ENCODE data around the gene NTM. TPM values are rescaled to one million over a fixed set of nuclear protein-coding genes. Genes with fewer than 3 reads are reported as not detected.

Gene NTM
- total and polyA plus RNA-seq, 4 experiments from 2014 or later, result not detected

- POLR2A ChIA-PET (ENCODE audit: partially characterized antibody), result no interaction called here
- Mint-ChIP-seq H3K4me3 (no peak overlapping the region), H3K4me1 (no peaks in the 10 kb centered on the region), H3K27ac (no peak overlapping the region), H3K9me3 (peaks cover 0 to 7% (median 0%) of the 10 kb centered on the region in 8 donors), H3K27me3 (no peaks in the 10 kb centered on the region), H3K36me3 (no peaks in the 10 kb centered on the region)
- CTCF ChIA-PET (ENCODE audit: partially characterized antibody), result no interaction called here
- H3K27ac ChIP-seq (ENCODE audit: low read depth, low read length), result no peak overlapping the region
- intact Hi-C loops (cut with micrococcal nuclease), result no loop called here
- H3K27me3 ChIP-seq (ENCODE audit: insufficient read depth, low read length), result no peaks in the 10 kb centered on the region
- H3K4me3 ChIP-seq (ENCODE audit: low read length in 2 of 2), result no peak overlapping the region
- peaks cover 0 to 3% of the 10 kb centered on the region in 2 donors for H3K9me3 ChIP-seq (ENCODE audit: control insufficient read depth in 1 of 2, low read length in 2 of 2)
- H3K4me1 ChIP-seq (ENCODE audit: insufficient read depth, low read length), result no peaks in the 10 kb centered on the region
- H3K36me3 ChIP-seq (ENCODE audit: insufficient read depth, low read length), result no peaks in the 10 kb centered on the region
- DNase-seq, result no peak
These were observed 702.4 kb downstream of the NTM start for GRCh38 chr11:132072858-132073211.

- Mint-ChIP-seq H3K4me1 (no peaks in the 10 kb centered on the region), H3K9me3 (peaks cover 0 to 7% (median 0%) of the 10 kb centered on the region in 8 donors), H3K4me3 (no peak overlapping the region), H3K27me3 (no peaks in the 10 kb centered on the region), H3K27ac (no peak overlapping the region), H3K36me3 (no peaks in the 10 kb centered on the region)
- no peaks in the 10 kb centered on the region for H3K4me1 ChIP-seq (ENCODE audit: insufficient read depth, low read length)
- no peak overlapping the region for H3K27ac ChIP-seq (ENCODE audit: low read depth, low read length)
- H3K36me3 ChIP-seq (ENCODE audit: insufficient read depth, low read length), result no peaks in the 10 kb centered on the region
- H3K9me3 ChIP-seq (ENCODE audit: control insufficient read depth in 1 of 2, low read length in 2 of 2), result peaks cover 0 to 3% of the 10 kb centered on the region in 2 donors
- no peak for DNase-seq
- no peaks in the 10 kb centered on the region for H3K27me3 ChIP-seq (ENCODE audit: insufficient read depth, low read length)
- intact Hi-C loops (cut with micrococcal nuclease), result no loop called here
- ChIA-PET POLR2A (ENCODE audit: partially characterized antibody) (no interaction called here), CTCF (ENCODE audit: partially characterized antibody) (no interaction called here)
- no peak overlapping the region for H3K4me3 ChIP-seq (ENCODE audit: low read length in 2 of 2)
These were observed 703.4 kb downstream of the NTM start for GRCh38 chr11:132073787-132074186.

GRCh38 chr11:132075447-132075846 is 705.0 kb downstream of the NTM start:
- Histone ChIP-seq H3K27me3 (ENCODE audit: insufficient read depth, low read length) (no peaks in the 10 kb centered on the region), H3K27ac (ENCODE audit: low read depth, low read length) (no peak overlapping the region), H3K36me3 (ENCODE audit: insufficient read depth, low read length) (no peaks in the 10 kb centered on the region), H3K4me3 (ENCODE audit: low read length in 2 of 2) (no peak overlapping the region), H3K4me1 (ENCODE audit: insufficient read depth, low read length) (no peaks in the 10 kb centered on the region), H3K9me3 (ENCODE audit: control insufficient read depth in 1 of 2, low read length in 2 of 2) (no peaks in the 10 kb centered on the region)
- intact Hi-C loops (cut with micrococcal nuclease), result no loop called here
- H3K27me3 Mint-ChIP-seq, result no peaks in the 10 kb centered on the region
- ChIA-PET CTCF (ENCODE audit: partially characterized antibody) (no interaction called here), POLR2A (ENCODE audit: partially characterized antibody) (no interaction called here)
- no peaks in the 10 kb centered on the region for H3K36me3 Mint-ChIP-seq
- DNase-seq, result no peak
- H3K9me3 Mint-ChIP-seq, result peaks cover 0 to 7% (median 0%) of the 10 kb centered on the region in 8 donors
- no peak overlapping the region for H3K27ac Mint-ChIP-seq
- H3K4me1 Mint-ChIP-seq, result no peaks in the 10 kb centered on the region
- no peak overlapping the region for H3K4me3 Mint-ChIP-seq

DNA sequence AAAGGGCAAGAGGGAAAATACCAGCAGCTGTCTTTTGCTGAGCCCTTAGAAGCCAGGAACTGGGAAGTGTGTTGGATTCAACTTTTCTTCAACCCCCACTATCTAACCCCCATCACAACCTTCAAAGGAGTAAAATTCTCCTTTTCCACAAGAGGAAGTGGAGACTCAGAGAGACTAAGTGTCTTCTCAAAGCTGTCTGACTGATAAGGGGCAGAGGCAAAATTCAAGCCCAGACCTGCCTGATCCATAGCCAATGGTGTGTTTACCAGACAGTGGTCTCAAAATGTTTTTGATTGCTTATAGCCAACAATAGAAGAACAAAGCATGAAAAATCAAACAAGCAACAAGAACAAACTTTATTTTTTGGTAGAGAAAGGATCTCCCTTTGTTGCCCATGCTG is 707.0 kb downstream of the NTM start:
- intact Hi-C loops (cut with micrococcal nuclease), result no loop called here
- no peak overlapping the region for H3K27ac Mint-ChIP-seq
- H3K27ac ChIP-seq (ENCODE audit: low read depth, low read length), result no peak overlapping the region
- POLR2A ChIA-PET (ENCODE audit: partially characterized antibody), result no interaction called here
- no peak for DNase-seq
- no peak overlapping the region for H3K4me3 Mint-ChIP-seq
- no peak overlapping the region for H3K4me3 ChIP-seq (ENCODE audit: low read length in 2 of 2)
- H3K36me3 ChIP-seq (ENCODE audit: insufficient read depth, low read length), result no peaks in the 10 kb centered on the region
- peaks cover 0 to 11% (median 4%) of the 10 kb centered on the region in 8 donors for H3K9me3 Mint-ChIP-seq
- no peaks in the 10 kb centered on the region for H3K4me1 ChIP-seq (ENCODE audit: insufficient read depth, low read length)
- H3K36me3 Mint-ChIP-seq, result no peaks in the 10 kb centered on the region
- CTCF ChIA-PET (ENCODE audit: partially characterized antibody), result no interaction called here
- no peaks in the 10 kb centered on the region for H3K9me3 ChIP-seq (ENCODE audit: control insufficient read depth in 1 of 2, low read length in 2 of 2)
- H3K27me3 Mint-ChIP-seq, result no peaks in the 10 kb centered on the region
- H3K27me3 ChIP-seq (ENCODE audit: insufficient read depth, low read length), result no peaks in the 10 kb centered on the region
- H3K4me1 Mint-ChIP-seq, result no peaks in the 10 kb centered on the region

DNA sequence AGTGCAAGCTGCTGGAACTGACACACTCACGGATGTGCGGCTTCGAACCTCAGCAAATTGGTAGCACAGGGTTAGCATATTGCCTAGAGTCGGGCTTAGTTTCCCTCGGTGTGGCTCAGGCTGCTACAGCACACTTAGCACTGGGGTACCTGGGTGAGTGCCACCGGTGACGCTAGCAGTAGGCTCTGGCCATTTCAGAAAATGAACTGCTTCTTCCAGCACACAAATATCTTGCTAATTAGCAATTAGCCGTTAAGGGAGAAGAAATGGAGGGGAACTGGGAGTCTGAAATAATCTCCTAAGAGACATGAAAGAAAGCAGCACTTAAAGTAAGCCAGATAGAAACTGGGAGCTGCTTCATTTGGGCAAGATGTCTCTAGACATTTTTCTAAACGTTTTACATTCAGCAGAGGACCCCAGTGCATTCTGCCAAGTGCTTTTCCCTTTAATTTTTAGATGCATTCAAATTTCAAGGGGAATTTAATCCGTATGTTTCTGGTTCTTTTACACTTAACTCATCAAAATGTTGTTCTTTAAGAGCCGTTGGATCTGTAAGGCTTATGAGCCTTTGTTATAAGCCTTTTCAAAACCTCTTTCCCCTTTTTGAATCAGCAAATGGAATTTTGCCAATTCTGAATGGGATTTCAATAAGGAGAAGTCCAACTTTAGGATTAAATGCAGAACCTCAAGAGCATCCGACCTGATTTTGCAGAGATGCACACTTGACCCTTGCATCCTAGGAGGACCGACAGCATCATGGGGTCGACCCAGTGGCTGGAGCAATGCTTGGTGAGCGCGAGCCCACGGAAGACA is 708.1 kb downstream of the NTM start:
- no peak overlapping the region for H3K27ac Mint-ChIP-seq
- ChIA-PET CTCF (ENCODE audit: partially characterized antibody) (no interaction called here), POLR2A (ENCODE audit: partially characterized antibody) (no interaction called here)
- Histone ChIP-seq H3K9me3 (ENCODE audit: control insufficient read depth in 1 of 2, low read length in 2 of 2) (no peaks in the 10 kb centered on the region), H3K36me3 (ENCODE audit: insufficient read depth, low read length) (no peaks in the 10 kb centered on the region), H3K27ac (ENCODE audit: low read depth, low read length) (no peak overlapping the region), H3K4me3 (ENCODE audit: low read length in 2 of 2) (no peak overlapping the region), H3K4me1 (ENCODE audit: insufficient read depth, low read length) (no peaks in the 10 kb centered on the region), H3K27me3 (ENCODE audit: insufficient read depth, low read length) (no peaks in the 10 kb centered on the region)
- intact Hi-C loops (cut with micrococcal nuclease), result no loop called here
- no peak for DNase-seq
- H3K4me3 Mint-ChIP-seq, result no peak overlapping the region
- H3K4me1 Mint-ChIP-seq, result no peaks in the 10 kb centered on the region
- H3K9me3 Mint-ChIP-seq, result peaks cover 0 to 21% (median 7%) of the 10 kb centered on the region in 8 donors
- H3K36me3 Mint-ChIP-seq, result no peaks in the 10 kb centered on the region
- H3K27me3 Mint-ChIP-seq, result no peaks in the 10 kb centered on the region

GRCh38 chr11:132080127-132080526 is 709.7 kb downstream of the NTM start:
- Mint-ChIP-seq H3K36me3 (no peaks in the 10 kb centered on the region), H3K9me3 (peaks cover 0 to 36% (median 10%) of the 10 kb centered on the region in 8 donors), H3K4me3 (no peak overlapping the region), H3K27ac (no peak overlapping the region), H3K4me1 (no peaks in the 10 kb centered on the region), H3K27me3 (no peaks in the 10 kb centered on the region)
- Histone ChIP-seq H3K4me3 (ENCODE audit: low read length in 2 of 2) (no peak overlapping the region), H3K4me1 (ENCODE audit: insufficient read depth, low read length) (no peaks in the 10 kb centered on the region), H3K27ac (ENCODE audit: low read depth, low read length) (no peak overlapping the region), H3K9me3 (ENCODE audit: control insufficient read depth in 1 of 2, low read length in 2 of 2) (no peaks in the 10 kb centered on the region), H3K36me3 (ENCODE audit: insufficient read depth, low read length) (no peaks in the 10 kb centered on the region), H3K27me3 (ENCODE audit: insufficient read depth, low read length) (no peaks in the 10 kb centered on the region)
- ChIA-PET CTCF (ENCODE audit: partially characterized antibody) (no interaction called here), POLR2A (ENCODE audit: partially characterized antibody) (no interaction called here)
- intact Hi-C loops (cut with micrococcal nuclease), result no loop called here
- no peak for DNase-seq

- H3K4me1 ChIP-seq (ENCODE audit: insufficient read depth, low read length), result no peaks in the 10 kb centered on the region
- peaks cover 0 to 56% (median 13%) of the 10 kb centered on the region in 8 donors for H3K9me3 Mint-ChIP-seq
- no peak overlapping the region for H3K27ac Mint-ChIP-seq
- no peaks in the 10 kb centered on the region for H3K36me3 Mint-ChIP-seq
- H3K4me3 Mint-ChIP-seq, result no peak overlapping the region
- no peaks in the 10 kb centered on the region for H3K27me3 ChIP-seq (ENCODE audit: insufficient read depth, low read length)
- H3K27me3 Mint-ChIP-seq, result no peaks in the 10 kb centered on the region
- no peak overlapping the region for H3K27ac ChIP-seq (ENCODE audit: low read depth, low read length)
- CTCF ChIA-PET (ENCODE audit: partially characterized antibody), result no interaction called here
- H3K36me3 ChIP-seq (ENCODE audit: insufficient read depth, low read length), result no peaks in the 10 kb centered on the region
- no peaks in the 10 kb centered on the region for H3K9me3 ChIP-seq (ENCODE audit: control insufficient read depth in 1 of 2, low read length in 2 of 2)
- H3K4me3 ChIP-seq (ENCODE audit: low read length in 2 of 2), result no peak overlapping the region
- POLR2A ChIA-PET (ENCODE audit: partially characterized antibody), result no interaction called here
- intact Hi-C loops (cut with micrococcal nuclease), result no loop called here
- no peaks in the 10 kb centered on the region for H3K4me1 Mint-ChIP-seq
- DNase-seq, result no peak
These were observed 712.2 kb downstream of the NTM start for GRCh38 chr11:132082566-132082965.

Data from CD4-positive, alpha-beta memory T cell (primary cell).